ENCODE results near the gene AGPAT1. TPM values are rescaled to one million over a fixed set of nuclear protein-coding genes. Genes with fewer than 3 reads are reported as not detected.
"Not testable (repeated sequence)": the region's sequence is repeated elsewhere in the genome, so short reads cannot be mapped to it uniquely, and the experiment has no call there.

Gene AGPAT1
- total and polyA plus RNA-seq, 2 experiments from 2014 or later: 39.8 to 82.1 TPM

- H3K4me3 Mint-ChIP-seq: peak overlapping the region; percentile 89
- H2AFZ ChIP-seq: no peak overlapping the region
Measured at GRCh38 chr6:32188381-32189068, 12.6 kb upstream of the AGPAT1 start.

DNA sequence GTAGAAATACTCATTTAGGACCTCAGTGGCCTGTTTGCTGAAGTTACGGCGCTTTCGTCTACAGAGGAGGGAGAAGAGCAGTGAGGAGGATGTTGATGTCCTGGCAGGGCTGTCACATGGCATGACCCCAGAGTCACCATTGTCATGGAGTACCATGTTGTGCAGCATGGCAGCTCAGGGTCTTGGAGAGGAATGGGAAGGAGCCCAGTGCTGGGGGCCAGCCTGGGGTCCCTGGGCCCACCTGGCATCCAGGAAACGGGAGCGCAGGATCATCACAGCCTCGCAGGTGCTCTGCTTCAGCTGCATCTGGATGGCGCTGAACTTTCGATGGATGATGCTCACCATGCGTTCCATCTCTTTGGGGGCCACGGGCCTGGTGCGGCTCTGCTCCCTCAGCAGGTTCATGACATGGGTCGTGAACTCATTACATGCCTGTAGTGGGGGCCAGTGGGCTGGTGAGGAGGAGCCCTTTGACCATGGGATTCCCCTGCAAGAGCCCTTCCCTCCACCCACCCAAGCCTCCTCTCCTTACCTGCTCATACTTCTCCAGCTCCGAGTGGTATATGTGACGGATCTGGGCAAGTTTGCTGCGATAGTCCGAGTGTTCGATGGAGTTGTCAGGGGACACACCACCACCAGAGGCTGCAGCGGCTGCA is 12.0 kb upstream of the AGPAT1 start:
- H3K9me3 Mint-ChIP-seq; H3K36me3 ChIP-seq (ENCODE audit: insufficient read depth); DNase-seq (ENCODE audit: low spot score); H3K27me3 ChIP-seq (ENCODE audit: insufficient read depth); H3K27ac ChIP-seq (ENCODE audit: low read depth); H3K4me2 ChIP-seq; ATAC-seq; H3K4me3 ChIP-seq; H2AFZ ChIP-seq; H3K9me2 ChIP-seq (ENCODE audit: insufficient read depth); H4K20me1 ChIP-seq (replicated peaks; ENCODE audit: insufficient read depth): not testable (repeated sequence)
- Histone ChIP-seq H3K79me2 (replicated peaks; ENCODE audit: insufficient read depth) (peaks cover 12% of the 10 kb centered on the region), H3F3A (replicated peaks; ENCODE audit: low read depth) (peaks cover 17% of the 10 kb centered on the region), H3K4me1 (ENCODE audit: insufficient read depth) (peaks cover 34% of the 10 kb centered on the region)
- Mint-ChIP-seq H3K27me3 (ENCODE audit: insufficient read depth, low read depth, poor library complexity) (peaks cover 26% of the 10 kb centered on the region), H3K4me1 (peaks cover 47% of the 10 kb centered on the region), H3K4me3 (peak overlapping the region; percentile 89), H3K27ac (peak overlapping the region; percentile 95; the same call in 1 of the 2 replicates), H3K36me3 (ENCODE audit: low read depth) (peaks cover 42% of the 10 kb centered on the region)

More at GRCh38 chr6:32188381-32189068, 12.6 kb upstream of the AGPAT1 start:
- Histone ChIP-seq H4K20me1 (replicated peaks; ENCODE audit: insufficient read depth) (no peaks in the 10 kb centered on the region), H3K27ac (ENCODE audit: low read depth) (0 out of 2 replicates have a peak overlapping the region, but pooled peaks have one; percentile 45), H3K36me3 (ENCODE audit: insufficient read depth) (peaks cover 3% of the 10 kb centered on the region; the same call in 1 of the 2 replicates), H3K4me1 (ENCODE audit: insufficient read depth) (peaks cover 40% of the 10 kb centered on the region), H3K27me3 (ENCODE audit: insufficient read depth) (no peaks in the 10 kb centered on the region), H3K4me3 (peak overlapping the region; percentile 66), H3K79me2 (replicated peaks; ENCODE audit: insufficient read depth) (peaks cover 12% of the 10 kb centered on the region), H3K4me2 (peak overlapping the region; percentile 89), H3K9me2 (ENCODE audit: insufficient read depth) (no peaks in the 10 kb centered on the region), H3F3A (replicated peaks; ENCODE audit: low read depth) (peaks cover 17% of the 10 kb centered on the region)
- DNase-seq (ENCODE audit: low spot score): no peak
- peak; percentile 4; the same call in 2 of the 3 replicates for ATAC-seq
- Mint-ChIP-seq H3K4me1 (peaks cover 51% of the 10 kb centered on the region), H3K9me3 (no peaks in the 10 kb centered on the region; the same call in 2 of the 3 replicates), H3K27ac (peak overlapping the region; percentile 95), H3K36me3 (ENCODE audit: low read depth) (peaks cover 41% of the 10 kb centered on the region), H3K27me3 (ENCODE audit: insufficient read depth, low read depth, poor library complexity) (peaks cover 26% of the 10 kb centered on the region)
- no peak for TF ChIP-seq STAT1 (IDR thresholded peaks at IDR 0.05; ENCODE audit: unreplicated experiment)
- TF ChIP-seq ZNF462 (CRISPR knock-in tag; IDR thresholded peaks at IDR 0.05): no peak
- no peak for TF ChIP-seq POLR2AphosphoS5 (IDR thresholded peaks at IDR 0.05; ENCODE audit: low read depth)

Data from GM23338 (cell line).